ENCODE data around the gene UGT1A8. TPM values are rescaled to one million over a fixed set of nuclear protein-coding genes. Genes with fewer than 3 reads are reported as not detected.

UGT1A8 gene
- total and polyA plus RNA-seq, 2 donors (not counting 1 experiment from before 2014, with no cell fraction given): not detected

GRCh38 chr2:233673896-233674295 is 56.5 kb downstream of the UGT1A8 start:
- Histone ChIP-seq H3K4me3 (ENCODE audit: control extremely low read depth in 1 of 5, extremely low read depth in 1 of 5, insufficient read depth in 1 of 5, low read depth in 2 of 5, low read length in 4 of 5) (no peak overlapping the region), H4K20me1 (ENCODE audit: control insufficient read depth, insufficient read depth, low read length, poor library complexity, severe bottlenecking) (no peaks in the 10 kb centered on the region), H3K27ac (ENCODE audit: low read length in 2 of 2) (no peak overlapping the region), H3K79me2 (ENCODE audit: control insufficient read depth, insufficient read depth, low read length) (no peaks in the 10 kb centered on the region), H3K36me3 (replicated peaks in 1 of 2; ENCODE audit: control extremely low read depth in 1 of 2, control insufficient read depth in 1 of 2, extremely low read depth in 1 of 2, insufficient read depth in 2 of 2, low read length in 1 of 2) (no peaks in the 10 kb centered on the region), H3K9ac (ENCODE audit: low read length) (no peak overlapping the region), H2AFZ (ENCODE audit: insufficient read depth, low read depth, low read length, poor library complexity, severe bottlenecking) (no peak overlapping the region), H3K4me1 (ENCODE audit: control insufficient read depth in 2 of 2, insufficient read depth in 2 of 2, low read length in 2 of 2) (no peaks in the 10 kb centered on the region), H3K4me2 (replicated peaks; ENCODE audit: low read depth, low read length, poor library complexity, severe bottlenecking) (no peak overlapping the region), H3K9me3 (ENCODE audit: control extremely low read depth in 1 of 3, control insufficient read depth in 2 of 3, insufficient read depth in 1 of 3, low read length in 2 of 3) (no peaks in the 10 kb centered on the region), H3K27me3 (replicated peaks in 1 of 4; ENCODE audit: control extremely low read depth in 1 of 4, control insufficient read depth in 3 of 4, insufficient read depth in 4 of 4, low read length in 3 of 4) (peaks cover 0 to 3% (median 0%) of the 10 kb centered on the region in 4 experiments)
- H3K27me3 Mint-ChIP-seq: peaks cover 18% of the 10 kb centered on the region
- ATAC-seq (ENCODE audit: low read depth) (no peak), DNase-seq (no peak)
- POLR2A ChIA-PET: no interaction called here
- TF ChIP-seq CTCF (IDR thresholded peaks at IDR 0.05): no peak
- CTCF ChIA-PET: no interaction called here
- H3K9me3 Mint-ChIP-seq (ENCODE audit: insufficient read depth): no peaks in the 10 kb centered on the region
- no peak overlapping the region for H3K27ac Mint-ChIP-seq
- H3K4me1 Mint-ChIP-seq: no peaks in the 10 kb centered on the region
- intact Hi-C loops (cut with micrococcal nuclease): no loop called here
- no peak overlapping the region for H3K4me3 Mint-ChIP-seq

GRCh38 chr2:233674314-233674713 is 56.9 kb downstream of the UGT1A8 start:
- no peaks in the 10 kb centered on the region for H3K9me3 Mint-ChIP-seq (ENCODE audit: insufficient read depth)
- no peak for DNase-seq

More at GRCh38 chr2:233674314-233674713, 56.9 kb downstream of the UGT1A8 start:
- H3K4me3 ChIP-seq (ENCODE audit: control extremely low read depth in 1 of 5, extremely low read depth in 1 of 5, insufficient read depth in 1 of 5, low read depth in 2 of 5, low read length in 4 of 5): no peak overlapping the region
- H3K36me3 ChIP-seq (replicated peaks in 1 of 2; ENCODE audit: control extremely low read depth in 1 of 2, control insufficient read depth in 1 of 2, extremely low read depth in 1 of 2, insufficient read depth in 2 of 2, low read length in 1 of 2): no peaks in the 10 kb centered on the region
- ATAC-seq (ENCODE audit: low read depth): no peak
- Mint-ChIP-seq H3K4me3 (no peak overlapping the region), H3K27ac (no peak overlapping the region), H3K27me3 (peaks cover 20% of the 10 kb centered on the region), H3K4me1 (no peaks in the 10 kb centered on the region)
- WGBS (ENCODE audit: insufficient coverage): no CpG with 5 or more reads among the region's 1 CpG
- ChIA-PET CTCF (no interaction called here), POLR2A (no interaction called here)
- H2AFZ ChIP-seq (ENCODE audit: insufficient read depth, low read depth, low read length, poor library complexity, severe bottlenecking): no peak overlapping the region
- no peaks in the 10 kb centered on the region for H3K79me2 ChIP-seq (ENCODE audit: control insufficient read depth, insufficient read depth, low read length)
- H3K4me2 ChIP-seq (replicated peaks; ENCODE audit: low read depth, low read length, poor library complexity, severe bottlenecking): no peak overlapping the region
- no peak overlapping the region for H3K27ac ChIP-seq (ENCODE audit: low read length in 2 of 2)
- H4K20me1 ChIP-seq (ENCODE audit: control insufficient read depth, insufficient read depth, low read length, poor library complexity, severe bottlenecking): no peaks in the 10 kb centered on the region
- no peak for TF ChIP-seq EZH2 (IDR thresholded peaks at IDR 0.05; ENCODE audit: borderline replicate concordance, insufficient read depth, low read depth, low read length, poor library complexity, severe bottlenecking)
- TF ChIP-seq CTCF (IDR thresholded peaks at IDR 0.05): no peak
- peaks cover 0 to 3% (median 0%) of the 10 kb centered on the region in 4 experiments for H3K27me3 ChIP-seq (replicated peaks in 1 of 4; ENCODE audit: control extremely low read depth in 1 of 4, control insufficient read depth in 3 of 4, insufficient read depth in 4 of 4, low read length in 3 of 4)
- intact Hi-C loops (cut with micrococcal nuclease): no loop called here
- H3K9me3 ChIP-seq (ENCODE audit: control extremely low read depth in 1 of 3, control insufficient read depth in 2 of 3, insufficient read depth in 1 of 3, low read length in 2 of 3): no peaks in the 10 kb centered on the region
- H3K4me1 ChIP-seq (ENCODE audit: control insufficient read depth in 2 of 2, insufficient read depth in 2 of 2, low read length in 2 of 2): no peaks in the 10 kb centered on the region
- H3K9ac ChIP-seq (ENCODE audit: low read length): no peak overlapping the region

All from B cell (primary cell).